NCI-H510A treated with DMSO at 0.1 percent for 48 hours (cell line): Measurements from ENCODE around the gene FBXL3.
"Not testable (repeated sequence)": the region's sequence is repeated elsewhere in the genome, so short reads cannot be mapped to it uniquely, and the experiment has no call there.

Experiments
- DNase-seq: peaks from one replicate; lab custom pipeline; 2025; lab: John Stamatoyannopoulos, UW

FBXL3 gene

DNA sequence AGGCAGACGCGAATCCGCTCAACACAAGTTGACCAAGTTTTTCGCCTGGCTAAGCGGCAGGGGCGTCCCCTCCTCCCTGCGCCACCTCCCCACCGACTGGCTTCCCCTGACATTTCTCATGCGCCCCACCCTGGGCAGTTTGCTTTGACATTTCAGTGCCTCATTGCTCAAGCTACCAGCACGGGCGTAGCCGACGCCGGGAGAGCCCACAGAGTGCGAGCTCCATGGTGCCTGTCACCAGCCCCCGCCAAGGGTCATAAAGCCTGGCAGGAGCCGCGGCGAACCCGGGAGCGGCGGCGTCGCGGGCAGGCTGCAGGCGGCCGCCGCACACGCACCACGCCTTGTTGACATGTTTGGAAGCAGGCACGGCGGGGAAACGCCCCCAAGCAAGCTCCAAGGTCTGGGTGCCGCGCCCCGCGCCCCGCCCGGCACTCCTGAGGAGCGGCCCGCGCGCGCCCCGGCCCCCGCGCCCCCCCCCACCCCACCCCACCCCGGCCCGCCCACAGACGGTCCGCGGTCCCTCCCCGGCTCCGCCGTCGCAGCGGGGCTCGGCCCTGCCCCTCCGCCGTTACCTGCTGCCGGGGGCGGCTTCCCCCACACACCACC, 601 bp downstream of the FBXL3 start:
- DNase-seq, result peak; percentile 52

- no peak for DNase-seq
These were observed 4.6 kb downstream of the FBXL3 start for GRCh38 chr13:77022341-77022740.

DNA sequence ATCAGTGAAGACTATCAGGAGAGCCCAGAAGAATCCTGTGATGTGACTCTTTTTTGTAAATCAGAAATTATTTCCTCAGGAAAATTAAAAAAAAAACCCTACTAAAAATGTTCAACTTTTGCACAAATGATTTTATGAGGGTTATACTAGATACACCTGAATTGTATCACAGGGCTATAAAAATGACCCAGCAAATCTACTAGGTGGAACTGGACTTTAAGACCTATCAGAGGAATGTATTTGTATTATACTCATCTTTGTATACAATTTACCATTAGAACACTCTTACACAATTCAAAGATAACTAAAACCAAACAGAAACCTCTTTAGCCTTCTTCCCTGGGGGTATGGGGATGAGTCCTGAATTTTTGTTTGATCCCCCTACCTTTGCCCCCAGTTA, 7.2 kb downstream of the FBXL3 start:
- DNase-seq, result no peak

GRCh38 chr13:77016888-77017623, 9.9 kb downstream of the FBXL3 start:
- no peak for DNase-seq

GRCh38 chr13:77016251-77016812, 10.6 kb downstream of the FBXL3 start:
- DNase-seq, result no peak

DNA sequence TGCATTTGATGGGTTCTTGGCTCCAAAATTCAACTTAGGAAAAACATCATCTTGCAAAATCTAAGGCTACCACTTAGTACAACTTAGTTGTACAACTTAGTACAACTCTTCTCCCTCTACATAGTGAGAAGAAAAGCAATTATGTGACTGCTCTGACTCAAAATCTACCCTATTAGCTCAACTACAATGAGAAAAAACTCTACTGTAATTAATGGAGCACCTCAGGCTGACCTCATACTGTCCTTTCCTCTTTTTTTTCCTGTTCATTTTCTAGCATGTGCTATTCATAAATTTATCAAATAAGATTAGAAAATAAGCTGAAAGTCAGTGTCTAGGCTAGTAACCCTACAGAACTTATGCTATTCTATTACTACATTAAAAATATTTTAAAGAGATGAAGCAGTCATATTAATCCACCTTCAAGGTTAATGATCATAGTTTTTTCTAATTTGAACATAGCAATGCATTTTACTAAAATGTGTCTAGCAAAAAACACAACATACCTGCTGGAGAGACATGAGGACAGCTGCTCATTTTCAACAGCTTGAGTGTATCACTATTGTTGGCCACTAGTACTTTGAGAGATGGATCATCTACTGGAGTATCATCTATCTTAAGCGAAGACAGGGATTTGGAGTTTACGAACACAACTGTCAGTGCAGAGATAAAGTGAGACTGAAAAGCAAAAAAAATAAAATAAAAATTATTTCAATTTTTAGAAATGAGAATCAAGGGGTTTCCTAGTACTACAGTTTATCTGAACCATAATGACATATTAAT, 11.9 kb downstream of the FBXL3 start:
- DNase-seq, result no peak

DNA sequence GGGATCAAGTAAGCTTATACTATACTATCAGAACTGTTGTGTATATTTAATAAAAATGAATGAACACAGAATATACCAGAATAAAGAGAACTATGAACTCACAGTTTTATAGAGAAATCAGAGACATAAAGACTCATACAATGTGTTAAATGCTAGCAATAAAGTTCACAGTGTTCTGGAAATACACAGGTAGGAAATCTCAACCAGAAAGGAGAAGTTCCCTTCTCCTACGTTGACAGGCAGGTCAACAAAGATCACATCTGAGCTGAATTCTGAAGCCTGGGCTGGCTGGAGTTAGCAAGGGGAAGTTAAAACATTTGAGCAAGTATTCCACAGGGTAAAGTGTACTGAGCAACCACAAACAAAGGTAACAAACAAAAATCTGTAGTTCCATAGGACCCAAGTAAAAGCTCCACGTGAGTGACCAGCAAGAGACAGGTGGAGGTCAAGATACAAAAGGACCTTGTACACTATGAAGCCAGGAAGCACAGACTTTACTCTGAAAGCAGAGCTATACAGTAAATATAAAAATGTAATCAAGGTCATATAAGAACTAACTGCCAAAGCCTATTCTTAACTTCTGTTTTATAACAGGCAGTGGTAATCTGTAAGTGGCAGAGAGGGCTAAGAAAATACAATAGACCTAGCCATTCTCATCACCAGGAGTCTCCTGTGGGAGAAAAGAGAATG, 13.0 kb downstream of the FBXL3 start:
- DNase-seq, result no peak

- not testable (repeated sequence) for DNase-seq
These were observed 17.2 kb downstream of the FBXL3 start for GRCh38 chr13:77009719-77010118.

- DNase-seq, result no peak
These were observed 17.9 kb downstream of the FBXL3 start for GRCh38 chr13:77009011-77009410.

GRCh38 chr13:77008337-77008736, 18.6 kb downstream of the FBXL3 start:
- DNase-seq, result not testable (repeated sequence)

DNA sequence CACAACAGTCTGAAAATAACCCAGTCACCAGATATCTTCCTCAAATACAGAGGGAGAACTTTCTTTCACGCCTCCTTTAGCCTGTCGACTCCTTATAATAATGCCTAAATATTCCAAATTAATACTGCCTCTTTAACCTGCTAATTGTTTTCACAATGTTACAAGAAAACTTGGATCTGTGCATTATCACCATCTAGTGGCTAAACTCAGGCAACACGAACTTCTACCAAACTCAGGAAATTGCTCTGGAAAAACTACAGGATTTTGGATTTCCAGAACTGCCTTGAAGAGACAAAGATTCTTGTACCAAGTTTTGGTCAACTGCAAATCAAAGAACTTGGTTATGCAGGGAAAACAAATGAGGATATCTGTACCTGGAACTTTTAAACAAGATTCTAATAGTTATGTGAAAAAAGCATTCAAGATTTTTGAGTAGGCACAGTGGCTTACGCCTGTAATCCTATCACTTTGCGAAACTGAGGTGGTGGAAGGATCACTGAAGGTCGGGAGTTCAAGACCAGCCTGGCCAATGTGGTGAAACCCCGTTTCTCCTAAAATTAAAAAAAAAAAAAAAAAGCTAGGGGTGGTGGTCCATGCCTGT, 24.3 kb downstream of the FBXL3 start:
- no peak for DNase-seq

- DNase-seq, result no peak
These were observed 24.9 kb downstream of the FBXL3 start for GRCh38 chr13:77001963-77002587.

- no peak for DNase-seq
These were observed 25.4 kb downstream of the FBXL3 start for GRCh38 chr13:77001540-77001939.

DNA sequence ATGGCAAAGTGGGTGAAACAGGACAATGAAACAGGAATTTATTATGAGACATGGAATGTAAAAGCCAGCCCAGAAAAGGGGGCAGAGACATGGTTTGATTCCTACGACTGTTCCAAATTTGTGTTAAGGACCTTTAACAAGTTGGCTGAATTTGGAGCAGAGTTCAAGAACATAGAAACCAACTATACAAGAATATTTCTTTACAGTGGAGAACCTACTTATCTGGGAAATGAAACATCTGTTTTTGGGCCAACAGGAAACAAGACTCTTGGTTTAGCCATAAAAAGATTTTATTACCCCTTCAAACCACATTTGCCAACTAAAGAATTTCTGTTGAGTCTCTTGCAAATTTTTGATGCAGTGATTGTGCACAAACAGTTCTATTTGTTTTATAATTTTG, 26.5 kb downstream of the FBXL3 start:
- DNase-seq, result no peak

- no peak for DNase-seq
These were observed 32.7 kb downstream of the FBXL3 start for GRCh38 chr13:76994281-76994680.

- no peak for DNase-seq
These were observed 33.5 kb downstream of the FBXL3 start for GRCh38 chr13:76993473-76993872.

DNA sequence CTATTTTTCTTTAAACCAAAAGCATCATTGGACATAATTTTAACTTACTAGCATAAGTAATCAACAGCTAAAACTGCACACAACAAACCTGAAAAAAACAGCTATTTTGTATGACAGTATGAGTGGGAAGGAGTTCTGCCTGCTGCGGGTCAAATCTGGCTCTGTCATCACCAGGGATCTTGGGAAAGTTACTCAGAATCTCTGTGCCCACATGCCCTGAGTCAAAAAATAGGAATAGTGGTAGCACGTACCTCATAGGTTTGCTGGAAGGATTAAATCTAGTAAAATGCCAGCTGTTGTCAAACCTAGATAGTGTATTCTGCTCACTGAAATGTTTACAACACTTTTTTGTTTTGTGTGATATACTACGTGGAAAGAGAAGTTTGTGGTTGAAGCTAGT, 33.9 kb downstream of the FBXL3 start:
- DNase-seq, result no peak

- DNase-seq, result no peak
These were observed 34.4 kb downstream of the FBXL3 start for GRCh38 chr13:76992548-76993001.

GRCh38 chr13:76991796-76992547, 35.0 kb downstream of the FBXL3 start, which contains the start of gene CLN5:
TSS of gene CLN5 (plus strand) at chr13:76992081. CDS start at chr13:76992099, 18 bp downstream.
- peak; percentile 2 for DNase-seq

DNA sequence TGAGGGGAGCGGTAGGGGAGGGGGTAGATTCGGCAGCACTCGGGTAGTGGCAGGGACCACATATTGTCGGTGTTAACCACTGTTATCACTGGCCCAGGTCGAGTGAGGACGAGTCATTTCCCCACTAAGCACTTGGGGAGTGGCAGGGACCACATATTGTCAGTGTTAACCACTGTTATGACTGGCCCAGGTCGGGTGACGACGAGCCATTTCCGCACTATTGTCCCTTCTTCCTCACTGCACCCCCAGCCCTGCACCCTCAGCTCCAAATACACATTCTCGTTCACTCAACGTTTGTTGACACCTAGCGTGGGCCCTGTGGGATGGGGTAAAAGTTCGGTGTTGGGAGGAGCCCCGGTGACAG, 35.5 kb downstream of the FBXL3 start:
- DNase-seq, result no peak
